ENCODE data around the gene EEA1.
"Not testable (repeated sequence)": the region's sequence is repeated elsewhere in the genome, so short reads cannot be mapped to it uniquely, and the experiment has no call there.

EEA1 gene

GRCh38 chr12:92928962-92929915, at the start of gene EEA1:
EEA1 (minus strand) TSS chr12:92929295; CDS start chr12:92929066, 229 bp downstream.
- peak; percentile 99 for DNase-seq

GRCh38 chr12:92978607-92979006, 49.5 kb upstream of the EEA1 start:
- no peak for DNase-seq

GRCh38 chr12:92977326-92977725, 48.2 kb upstream of the EEA1 start:
- DNase-seq: no peak

GRCh38 chr12:92974759-92975158, 45.7 kb upstream of the EEA1 start:
- no peak for DNase-seq

GRCh38 chr12:92973614-92974013, 44.5 kb upstream of the EEA1 start:
- DNase-seq: no peak

GRCh38 chr12:92971859-92972524, 42.9 kb upstream of the EEA1 start:
- DNase-seq: no peak

- DNase-seq: peak; percentile 35
Measured at GRCh38 chr12:92968176-92968813, 39.2 kb upstream of the EEA1 start.

GRCh38 chr12:92964378-92964777, 35.3 kb upstream of the EEA1 start:
- not testable (repeated sequence) for DNase-seq

GRCh38 chr12:92961949-92962348, 32.9 kb upstream of the EEA1 start:
- peak; percentile 30 for DNase-seq

- no peak for DNase-seq
Measured at GRCh38 chr12:92955997-92956663, 27.0 kb upstream of the EEA1 start.

- peak; percentile 53 for DNase-seq
Measured at GRCh38 chr12:92953747-92954146, 24.7 kb upstream of the EEA1 start.

- no peak for DNase-seq
Measured at GRCh38 chr12:92952394-92952793, 23.3 kb upstream of the EEA1 start.

GRCh38 chr12:92951006-92951405, 21.9 kb upstream of the EEA1 start:
- no peak for DNase-seq

- DNase-seq: peak; percentile 26
Measured at GRCh38 chr12:92950011-92950410, 20.9 kb upstream of the EEA1 start.

GRCh38 chr12:92949466-92949865, 20.4 kb upstream of the EEA1 start:
- no peak for DNase-seq

GRCh38 chr12:92947589-92948215, 18.6 kb upstream of the EEA1 start:
- DNase-seq: no peak

GRCh38 chr12:92945659-92946220, 16.6 kb upstream of the EEA1 start:
- DNase-seq: peak; percentile 39

- DNase-seq: no peak
Measured at GRCh38 chr12:92943482-92944250, 14.6 kb upstream of the EEA1 start.

GRCh38 chr12:92942905-92943304, 13.8 kb upstream of the EEA1 start:
- no peak for DNase-seq

GRCh38 chr12:92939116-92939515, 10.0 kb upstream of the EEA1 start:
- no peak for DNase-seq

- no peak for DNase-seq
Measured at GRCh38 chr12:92938638-92939037, 9.5 kb upstream of the EEA1 start.
